Esophagus muscularis mucosa (tissue), 4 donors: Measurements from ENCODE around the gene DRD3. TPM values are rescaled to one million over a fixed set of nuclear protein-coding genes. Genes with fewer than 3 reads are reported as not detected.

ENCODE experiments used
- DNase-seq: peaks from one replicate; pipeline ENCODE4 v3.0.0-alpha.2; 2017; ENCODE audit errors: extremely low spot score
- H3K27ac ChIP-seq, 4 donors: fragments of 200-600 bp; sonication (generic); replicated peaks in 1 of 4; 1 replicate in 3 of 4; 2 replicates in 1 of 4; pipeline ENCODE4 v1.5.1; 2016 to 2019; ENCODE audit warnings: mild to moderate bottlenecking in 1 of 4
- H3K27me3 ChIP-seq, 4 donors: fragments of 200-600 bp; sonication (generic); one replicate each; pipeline versions ENCODE4 v1.5.1 to v1.6.0; 2016 to 2019
- H3K36me3 ChIP-seq, 4 donors: fragments of 200-600 bp; sonication (generic); one replicate each; pipeline ENCODE4 v1.5.1; 2016 to 2019
- H3K4me1 ChIP-seq, 4 donors: fragments of 200-600 bp; sonication (generic); one replicate each; pipeline ENCODE4 v1.5.1; 2016 to 2019
- H3K4me3 ChIP-seq, 4 donors: fragments of 200-600 bp; sonication (generic); 1 replicate in 2 of 4; 2 replicates in 2 of 4; pipeline ENCODE4 v1.5.1; 2016 to 2019; ENCODE audit warnings: mild to moderate bottlenecking in 4 of 4, moderate library complexity in 1 of 4
- H3K9me3 ChIP-seq, 4 donors: fragments of 200-600 bp; sonication (generic); 1 replicate in 3 of 4; 2 replicates in 1 of 4; pipeline ENCODE4 v1.5.1; 2016 to 2019
- EP300 ChIP-seq: sonication (generic); formaldehyde crosslinking; IDR thresholded peaks from one replicate; pipeline ENCODE4 v1.6.1; 2017; ENCODE audit warnings: antibody characterized with exemption
- POLR2A ChIP-seq: fragments of 450-650 bp; IDR thresholded peaks from one replicate; pipeline ENCODE4 v1.6.1; 2017; ENCODE audit warnings: antibody characterized with exemption, moderate library complexity, mild to moderate bottlenecking, low read depth
- POLR2AphosphoS5 ChIP-seq, 2 donors: sonication (generic); formaldehyde crosslinking; IDR thresholded peaks; one replicate each; pipeline ENCODE4 v1.6.1; 2017; ENCODE audit warnings: antibody characterized with exemption in 2 of 2
- WGBS: methylation state at CpG from one replicate; pipeline ENCODE4 v1.1.5; 2018; 5-methylcytosine and 5-hydroxymethylcytosine counted together
- intact Hi-C: fragments of 100-400 bp; cut with DNase I; formaldehyde crosslinking; loops from one replicate; pipeline ENCODE4 v1.15.1; 2023
- total RNA-seq, 4 donors: library from RNA; depleted of rRNA; stranded (reverse); fragments of >200 nt; gene quantifications; one replicate each; pipeline versions ENCODE4 v1.1.0 to v1.2.1, GENCODE V29; 2016
- TF ChIP-seq, protein P1 (sequence below), 3 experiments: fragments of 200-600 bp in 2 of 3; fragments of 450-650 bp in 1 of 3; sonication (generic) in 2 of 3; IDR thresholded peaks; one replicate each; pipeline ENCODE4 v1.5.1; 2017 to 2019; ENCODE audit warnings: antibody characterized with exemption in 3 of 3, mild to moderate bottlenecking in 2 of 3, moderate library complexity in 1 of 3

Gene DRD3
- total RNA-seq, 4 donors from 2014 or later = not detected

- DNase-seq = no peak
- no peaks in the 10 kb centered on the region for H3K4me1 ChIP-seq
- WGBS = 92% methylated on average over 4 of the region's 4 CpGs
- no peak for TF ChIP-seq EP300
- no peak for TF ChIP-seq POLR2A
- TF ChIP-seq, protein P1, sequence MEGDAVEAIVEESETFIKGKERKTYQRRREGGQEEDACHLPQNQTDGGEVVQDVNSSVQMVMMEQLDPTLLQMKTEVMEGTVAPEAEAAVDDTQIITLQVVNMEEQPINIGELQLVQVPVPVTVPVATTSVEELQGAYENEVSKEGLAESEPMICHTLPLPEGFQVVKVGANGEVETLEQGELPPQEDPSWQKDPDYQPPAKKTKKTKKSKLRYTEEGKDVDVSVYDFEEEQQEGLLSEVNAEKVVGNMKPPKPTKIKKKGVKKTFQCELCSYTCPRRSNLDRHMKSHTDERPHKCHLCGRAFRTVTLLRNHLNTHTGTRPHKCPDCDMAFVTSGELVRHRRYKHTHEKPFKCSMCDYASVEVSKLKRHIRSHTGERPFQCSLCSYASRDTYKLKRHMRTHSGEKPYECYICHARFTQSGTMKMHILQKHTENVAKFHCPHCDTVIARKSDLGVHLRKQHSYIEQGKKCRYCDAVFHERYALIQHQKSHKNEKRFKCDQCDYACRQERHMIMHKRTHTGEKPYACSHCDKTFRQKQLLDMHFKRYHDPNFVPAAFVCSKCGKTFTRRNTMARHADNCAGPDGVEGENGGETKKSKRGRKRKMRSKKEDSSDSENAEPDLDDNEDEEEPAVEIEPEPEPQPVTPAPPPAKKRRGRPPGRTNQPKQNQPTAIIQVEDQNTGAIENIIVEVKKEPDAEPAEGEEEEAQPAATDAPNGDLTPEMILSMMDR (IDR thresholded peaks at IDR 0.05) = no peak
- TF ChIP-seq POLR2AphosphoS5 (IDR thresholded peaks at IDR 0.05) = no peak
- intact Hi-C loops = no loop called here
- no peaks in the 10 kb centered on the region for H3K9me3 ChIP-seq
- no peaks in the 10 kb centered on the region for H3K36me3 ChIP-seq
- H3K4me3 ChIP-seq = no peak overlapping the region
- H3K27ac ChIP-seq = no peak overlapping the region
- H3K27me3 ChIP-seq = no peaks in the 10 kb centered on the region
Measured at GRCh38 chr3:114103858-114104257, 75.0 kb downstream of the DRD3 start.

GRCh38 chr3:114103181-114103580 lies 75.7 kb downstream of the DRD3 start:
- no peaks in the 10 kb centered on the region for H3K4me1 ChIP-seq
- no peaks in the 10 kb centered on the region for H3K9me3 ChIP-seq
- TF ChIP-seq POLR2A (no peak), POLR2AphosphoS5 (IDR thresholded peaks at IDR 0.05) (no peak), EP300 (no peak)
- TF ChIP-seq, protein P1 (IDR thresholded peaks at IDR 0.05) = no peak
- WGBS = 98% methylated on average over 16 of the region's 27 CpGs
- intact Hi-C loops = no loop called here
- DNase-seq = no peak
- H3K27me3 ChIP-seq = no peaks in the 10 kb centered on the region
- H3K36me3 ChIP-seq = no peaks in the 10 kb centered on the region
- H3K4me3 ChIP-seq = no peak overlapping the region
- no peak overlapping the region for H3K27ac ChIP-seq

GRCh38 chr3:114101101-114101500 lies 77.8 kb downstream of the DRD3 start:
- no peak for DNase-seq
- intact Hi-C loops = no loop called here
- H3K27ac ChIP-seq = no peak overlapping the region
- TF ChIP-seq POLR2A = no peak
- TF ChIP-seq EP300 = no peak
- TF ChIP-seq, protein P1 (IDR thresholded peaks at IDR 0.05) = no peak
- TF ChIP-seq POLR2AphosphoS5 (IDR thresholded peaks at IDR 0.05) = no peak
- no peak overlapping the region for H3K4me3 ChIP-seq
- no peaks in the 10 kb centered on the region for H3K36me3 ChIP-seq
- H3K27me3 ChIP-seq = no peaks in the 10 kb centered on the region
- no peaks in the 10 kb centered on the region for H3K9me3 ChIP-seq
- WGBS = 50% methylated on average over 1 of the region's 1 CpG
- no peaks in the 10 kb centered on the region for H3K4me1 ChIP-seq

DNA sequence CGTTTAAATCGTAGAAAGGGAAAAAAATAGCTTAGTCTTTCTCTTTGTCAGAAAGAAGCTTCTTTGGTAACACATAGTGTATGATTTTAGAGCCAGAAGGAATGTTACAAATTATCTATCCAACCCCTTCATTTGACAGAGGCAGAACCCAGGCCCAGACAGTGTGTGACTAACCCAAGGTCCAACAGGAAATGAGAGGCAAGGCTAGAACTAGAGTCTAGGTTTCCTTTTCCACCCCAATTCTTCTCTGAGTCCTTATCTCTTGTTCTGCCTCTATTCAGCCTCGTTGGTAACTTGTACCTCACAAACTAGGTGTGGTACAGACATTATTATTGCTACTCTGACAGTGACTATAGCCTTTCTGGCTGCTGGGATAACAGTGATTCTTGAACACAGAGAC lies 83.1 kb downstream of the DRD3 start:
- H3K9me3 ChIP-seq = no peaks in the 10 kb centered on the region
- H3K4me3 ChIP-seq = no peak overlapping the region
- 80% methylated on average over 3 of the region's 3 CpGs for WGBS
- H3K36me3 ChIP-seq = no peaks in the 10 kb centered on the region
- no peak for TF ChIP-seq POLR2AphosphoS5 (IDR thresholded peaks at IDR 0.05)
- no peak for DNase-seq
- intact Hi-C loops = no loop called here
- H3K27me3 ChIP-seq = no peaks in the 10 kb centered on the region
- no peak overlapping the region for H3K27ac ChIP-seq
- H3K4me1 ChIP-seq = peaks cover 4 to 18% (median 15%) of the 10 kb centered on the region in 4 donors

DNA sequence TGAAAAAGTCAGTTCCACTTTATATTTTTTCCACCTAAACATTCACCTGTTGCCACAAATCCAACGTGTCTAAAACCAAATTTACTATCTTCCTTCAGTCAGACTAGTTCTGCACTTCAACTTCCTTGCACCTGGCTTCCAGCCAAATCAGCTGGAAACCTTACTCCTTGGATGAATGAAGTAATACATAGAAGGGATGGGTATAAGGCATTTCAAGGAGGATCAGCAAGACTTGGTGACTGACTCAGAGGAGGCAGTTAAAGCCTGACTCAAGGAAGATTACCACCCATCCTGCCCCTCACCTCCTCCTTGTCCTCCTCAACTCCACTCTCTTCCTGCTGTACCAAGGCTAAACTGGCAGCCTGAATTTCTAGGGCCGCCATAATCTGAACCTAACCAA lies 85.3 kb downstream of the DRD3 start:
- no peaks in the 10 kb centered on the region for H3K27me3 ChIP-seq
- WGBS = 50% methylated on average over 2 of the region's 2 CpGs
- H3K27ac ChIP-seq = no peak overlapping the region
- no peaks in the 10 kb centered on the region for H3K9me3 ChIP-seq
- no peaks in the 10 kb centered on the region for H3K36me3 ChIP-seq
- no peak for TF ChIP-seq POLR2A
- no peak for TF ChIP-seq POLR2AphosphoS5 (IDR thresholded peaks at IDR 0.05)
- TF ChIP-seq EP300 = no peak
- TF ChIP-seq, protein P1 (IDR thresholded peaks at IDR 0.05) = no peak
- H3K4me1 ChIP-seq = peaks cover 4 to 18% (median 15%) of the 10 kb centered on the region in 4 donors
- H3K4me3 ChIP-seq = no peak overlapping the region
- DNase-seq = no peak
- intact Hi-C loops = no loop called here
